CD4-positive, alpha-beta memory T cell (primary cell): ENCODE results near the gene PCDHGA5. TPM values are rescaled to one million over a fixed set of nuclear protein-coding genes. Genes with fewer than 3 reads are reported as not detected.
"Not testable (repeated sequence)": the region's sequence is repeated elsewhere in the genome, so short reads cannot be mapped to it uniquely, and the experiment has no call there.

ENCODE experiments used
- CTCF ChIA-PET: fragments of 350-600 bp; sonication (Branson Sonifier 250); formaldehyde crosslinking; loops from one replicate; lab custom pipeline; 2021; ENCODE audit warnings: inconsistent platforms; ENCODE audit not compliant: partially characterized antibody; lab: Charles Lee
- POLR2A ChIA-PET: fragments of 350-600 bp; sonication (Branson Sonifier 250); formaldehyde crosslinking; loops from one replicate; lab custom pipeline; 2021; ENCODE audit not compliant: partially characterized antibody; lab: Charles Lee
- DNase-seq, 5 donors: peaks; one replicate each; pipeline versions ENCODE4 v3.0.0 to v3.0.0-alpha.2; 2020 to 2022; ENCODE audit warnings: mixed read lengths in 1 of 5
- H3K27ac ChIP-seq: one replicate; pipeline ENCODE4 v1.7.0; 2013; ENCODE audit warnings: low read depth, low read length
- H3K27me3 ChIP-seq: 2 replicates; pipeline ENCODE4 v1.7.0; 2013; ENCODE audit warnings: mild to moderate bottlenecking, low read length, moderate library complexity; ENCODE audit not compliant: insufficient read depth
- H3K36me3 ChIP-seq: 2 replicates; pipeline ENCODE4 v1.7.0; 2013; ENCODE audit warnings: mild to moderate bottlenecking, low read length, moderate library complexity; ENCODE audit not compliant: insufficient read depth
- H3K4me1 ChIP-seq: 2 replicates; pipeline ENCODE4 v1.7.0; 2013; ENCODE audit warnings: mild to moderate bottlenecking, low read length, moderate library complexity; ENCODE audit not compliant: insufficient read depth
- H3K4me3 ChIP-seq, 2 donors: one replicate each; pipeline ENCODE4 v1.7.0; 2013; ENCODE audit warnings: low read length in 2 of 2, mild to moderate bottlenecking in 1 of 2
- H3K9me3 ChIP-seq, 2 donors: one replicate each; pipeline ENCODE4 v1.7.0; 2013; ENCODE audit warnings: low read length in 2 of 2, control low read depth in 1 of 2; ENCODE audit not compliant: control insufficient read depth in 1 of 2
- H3K27ac Mint-ChIP-seq, 7 donors: one replicate each; pipeline ENCODE4 v1.8.0; 2020 to 2021; ENCODE audit warnings: mixed read lengths in 7 of 7, mild to moderate bottlenecking in 6 of 7, inconsistent platforms in 3 of 7, moderate library complexity in 3 of 7
- H3K27me3 Mint-ChIP-seq, 2 donors: one replicate each; pipeline ENCODE4 v1.8.0; 2020 to 2021; ENCODE audit warnings: mixed read lengths in 2 of 2
- H3K36me3 Mint-ChIP-seq, 2 donors: one replicate each; pipeline ENCODE4 v1.8.0; 2020 to 2021; ENCODE audit warnings: mixed read lengths in 2 of 2, inconsistent platforms in 1 of 2, mild to moderate bottlenecking in 1 of 2
- H3K4me1 Mint-ChIP-seq, 4 donors: one replicate each; pipeline ENCODE4 v1.8.0; 2020 to 2021; ENCODE audit warnings: mixed read lengths in 4 of 4, mild to moderate bottlenecking in 1 of 4
- H3K4me3 Mint-ChIP-seq, 8 donors: one replicate each; pipeline ENCODE4 v1.8.0; 2020 to 2021; ENCODE audit warnings: mixed read lengths in 8 of 8, mild to moderate bottlenecking in 7 of 8, moderate library complexity in 6 of 8, inconsistent platforms in 3 of 8
- H3K9me3 Mint-ChIP-seq, 8 donors: one replicate each; pipeline ENCODE4 v1.8.0; 2020 to 2021; ENCODE audit warnings: mixed read lengths in 8 of 8, mild to moderate bottlenecking in 5 of 8, inconsistent platforms in 3 of 8, moderate library complexity in 1 of 8
- intact Hi-C: fragments of 100-400 bp; cut with micrococcal nuclease; formaldehyde crosslinking; loops from one replicate; pipeline ENCODE4 v1.15.1; 2023
- polyA plus RNA-seq, 2 donors: library from polyadenylated mRNA; unstranded; fragments of 300-500 nt; fragmentation: Illumina TruSeq; gene quantifications; one replicate each; pipeline ENCODE4 v1.2.3, GENCODE V29; 2021
- total RNA-seq, 2 experiments: library from RNA; stranded (reverse); gene quantifications; one replicate each; pipeline ENCODE4 v1.2.3, GENCODE V29; 2021

The PCDHGA5 gene
- total RNA-seq (under 1 TPM; 0.28 to 0.44 TPM), polyA plus RNA-seq (not detected)

DNA sequence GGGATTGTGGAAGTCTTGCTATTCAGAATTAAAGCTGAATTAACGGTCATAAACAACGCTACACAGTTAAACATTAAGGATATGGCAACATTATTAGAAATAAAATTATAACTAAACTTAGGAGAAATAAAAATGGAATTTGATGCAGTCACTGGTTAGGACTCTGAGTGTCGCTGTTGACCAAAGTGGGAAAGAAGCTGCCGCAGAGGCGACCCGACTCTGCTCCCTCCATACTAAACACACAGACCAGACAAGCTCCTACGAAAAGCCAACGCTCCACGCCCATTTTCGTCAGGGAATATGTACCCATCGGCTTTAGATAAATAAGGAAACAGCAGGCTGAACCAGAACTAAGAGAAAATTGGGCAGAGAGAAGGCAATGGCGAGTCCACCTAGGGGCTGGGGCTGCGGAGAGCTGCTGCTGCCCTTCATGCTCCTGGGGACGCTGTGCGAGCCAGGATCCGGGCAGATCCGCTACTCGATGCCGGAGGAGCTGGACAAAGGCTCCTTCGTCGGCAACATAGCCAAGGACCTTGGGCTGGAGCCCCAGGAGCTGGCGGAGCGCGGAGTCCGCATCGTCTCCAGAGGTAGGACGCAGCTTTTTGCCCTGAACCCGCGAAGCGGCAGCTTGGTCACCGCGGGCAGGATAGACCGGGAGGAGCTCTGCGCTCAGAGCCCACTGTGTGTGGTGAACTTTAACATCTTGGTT is at the start of gene PCDHGA5:
PCDHGA5 (plus strand) TSS at position 211 of the 709 bp plus-strand sequence; CDS start at position 380, 169 bp downstream.
- H3K9me3 ChIP-seq = peaks cover 0 to 4% of the 10 kb centered on the region in 2 donors
- H3K27me3 ChIP-seq = peaks cover 13% of the 10 kb centered on the region
- intact Hi-C loops = no loop called here
- CTCF ChIA-PET = no interaction called here
- H3K36me3 ChIP-seq = no peaks in the 10 kb centered on the region
- Mint-ChIP-seq H3K36me3 (peaks cover 9 to 14% of the 10 kb centered on the region in 2 donors), H3K27me3 (peaks cover 43 to 55% of the 10 kb centered on the region in 2 donors), H3K27ac (peak within 1 kb of the TSS in 1 of 7 donors; percentile 51), H3K4me1 (peaks cover 0 to 5% (median 2%) of the 10 kb centered on the region in 4 donors), H3K9me3 (peaks cover 5 to 72% (median 67%) of the 10 kb centered on the region in 8 donors), H3K4me3 (no peak within 1 kb of the TSS)
- no peaks in the 10 kb centered on the region for H3K4me1 ChIP-seq
- H3K27ac ChIP-seq = no peak within 1 kb of the TSS
- DNase-seq = no peak
- POLR2A ChIA-PET = no interaction called here
- H3K4me3 ChIP-seq = no peak within 1 kb of the TSS

DNA sequence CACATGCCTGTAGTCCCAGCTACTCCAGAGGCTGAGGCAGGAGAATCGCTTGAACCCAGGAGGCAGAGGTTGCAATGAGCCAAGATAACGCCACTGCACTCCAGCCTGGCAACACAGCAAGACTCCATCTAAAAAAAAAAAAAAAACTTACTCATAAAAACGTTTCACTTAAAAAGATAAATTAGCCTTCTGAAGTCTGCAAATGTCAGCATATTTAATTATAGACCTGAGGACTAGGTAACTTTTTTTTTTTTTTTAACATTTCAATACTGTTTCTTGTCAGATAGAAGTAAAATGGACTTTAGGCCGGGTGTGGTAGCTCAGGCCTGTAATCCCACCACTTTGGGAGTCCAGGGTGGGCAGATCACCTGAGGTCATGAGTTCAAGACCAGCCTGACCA is 47.0 kb upstream of the PCDHGA5 start:
- Histone ChIP-seq H3K36me3 (peaks cover 19% of the 10 kb centered on the region), H3K4me1 (peaks cover 15% of the 10 kb centered on the region), H3K9me3 (peaks cover 21 to 44% of the 10 kb centered on the region in 2 donors)
- H3K27me3 Mint-ChIP-seq, H3K27ac Mint-ChIP-seq, intact Hi-C loops, POLR2A ChIA-PET, H3K4me3 Mint-ChIP-seq, H3K27ac ChIP-seq, H3K4me3 ChIP-seq, H3K27me3 ChIP-seq, DNase-seq: not testable (repeated sequence)
- Mint-ChIP-seq H3K36me3 (peaks cover 67 to 68% of the 10 kb centered on the region in 2 donors), H3K4me1 (peaks cover 21 to 32% (median 28%) of the 10 kb centered on the region in 4 donors), H3K9me3 (peaks cover 14 to 97% (median 90%) of the 10 kb centered on the region in 8 donors)
- CTCF ChIA-PET = interaction anchor here (0.7 to 4.8 kb wide), 3 partner anchors 10 to 273 kb away, joined by 3 to 24 read pairs (median 5); no protein-coding TSS in a partner anchor

DNA sequence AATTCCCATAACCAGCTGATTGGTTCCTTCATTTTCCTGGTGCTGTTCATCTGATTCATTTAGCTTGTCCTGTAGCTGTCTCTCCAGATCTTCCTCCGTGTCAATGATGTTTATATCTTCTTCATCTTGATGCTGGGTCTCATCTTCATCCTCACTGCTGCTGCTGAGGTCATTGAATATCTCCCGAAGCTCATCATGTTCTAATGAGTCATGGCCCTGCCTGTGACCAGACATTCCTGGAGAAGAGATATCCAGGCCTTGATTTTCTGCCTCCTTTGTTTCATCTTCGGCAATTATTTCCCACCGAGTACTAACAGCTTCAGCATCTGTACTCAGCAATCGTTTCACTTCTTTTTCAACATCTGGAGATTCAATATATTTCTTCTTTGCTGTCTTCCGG is 44.8 kb upstream of the PCDHGA5 start:
- Histone ChIP-seq H3K27me3 (no peaks in the 10 kb centered on the region), H3K36me3 (peaks cover 19% of the 10 kb centered on the region), H3K4me1 (peaks cover 15% of the 10 kb centered on the region), H3K4me3 (peak overlapping the region; percentile 54 to 77), H3K27ac (no peak overlapping the region), H3K9me3 (peaks cover 21 to 40% of the 10 kb centered on the region in 2 donors)
- intact Hi-C loops = no loop called here
- Mint-ChIP-seq H3K27ac (peak overlapping the region in 4 of 7 donors; percentile 15 to 93 (median 88)), H3K27me3 (no peaks in the 10 kb centered on the region), H3K36me3 (peaks cover 51 to 53% of the 10 kb centered on the region in 2 donors), H3K9me3 (peaks cover 14 to 87% (median 77%) of the 10 kb centered on the region in 8 donors), H3K4me3 (peak overlapping the region in 6 of 8 donors; percentile 92 to 99 (median 98)), H3K4me1 (peaks cover 21 to 32% (median 28%) of the 10 kb centered on the region in 4 donors)
- DNase-seq = no peak
- ChIA-PET CTCF (interaction anchor here (1.0 to 4.8 kb wide), 9 partner anchors 11 to 245 kb away, joined by 3 to 38 read pairs (median 6); partner anchors contain the start of gene PCDHGA1), POLR2A (interaction anchor here (0.9 to 2.6 kb wide), 2 partner anchors 94 to 193 kb away, joined by 3 to 10 read pairs; partner anchors contain the start of gene PCDHGA10)

DNA sequence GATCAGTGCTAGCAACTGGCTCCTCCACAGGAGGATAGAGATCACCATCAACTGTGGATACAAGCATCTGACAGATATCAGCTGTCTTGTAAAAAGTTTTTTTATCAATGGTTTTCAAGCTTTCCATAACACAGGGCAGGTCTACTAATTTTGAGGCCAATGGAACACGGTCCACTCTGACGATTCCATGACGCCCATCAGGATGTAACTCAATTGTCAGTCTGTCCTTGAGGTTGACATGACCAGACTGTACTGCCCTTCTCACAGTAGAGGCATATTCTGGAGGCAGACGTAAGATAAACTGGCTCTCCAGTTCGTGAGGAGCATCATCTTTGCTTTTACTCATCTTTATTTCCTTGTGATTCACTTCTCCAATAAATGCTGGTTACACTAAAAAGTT is 44.3 kb upstream of the PCDHGA5 start:
- no peak overlapping the region for H3K27ac ChIP-seq
- ChIA-PET CTCF (interaction anchor here (0.7 to 4.8 kb wide), 18 partner anchors 8 to 609 kb away, joined by 3 to 38 read pairs (median 4); partner anchors contain the start of genes PCDHGA1, PCDHGA10, PCDHGA11 and PCDHGB1), POLR2A (interaction anchor here (0.6 to 2.6 kb wide), 15 partner anchors 9 to 918 kb away, joined by 3 to 27 read pairs (median 6); partner anchors contain the start of genes ANKHD1, DIAPH1, HDAC3 and IK)
- Mint-ChIP-seq H3K27me3 (peaks cover 0 to 2% of the 10 kb centered on the region in 2 donors), H3K36me3 (peaks cover 47 to 48% of the 10 kb centered on the region in 2 donors), H3K4me1 (peaks cover 21 to 32% (median 28%) of the 10 kb centered on the region in 4 donors), H3K4me3 (peak overlapping the region; percentile 90 to 99 (median 98)), H3K9me3 (peaks cover 14 to 83% (median 73%) of the 10 kb centered on the region in 8 donors), H3K27ac (peak overlapping the region in 5 of 7 donors; percentile 93 to 100 (median 99))
- H3K9me3 ChIP-seq = peaks cover 19 to 39% of the 10 kb centered on the region in 2 donors
- peaks cover 15% of the 10 kb centered on the region for H3K4me1 ChIP-seq
- peaks cover 19% of the 10 kb centered on the region for H3K36me3 ChIP-seq
- H3K4me3 ChIP-seq = peak overlapping the region; percentile 54 to 77
- no peak for DNase-seq
- no peaks in the 10 kb centered on the region for H3K27me3 ChIP-seq
- intact Hi-C loops = loop anchor here (1.0 to 10.0 kb wide), 9 partner anchors 95 to 1215 kb away; partner anchors contain the start of genes ANKHD1, DIAPH1, PCDHGA10 and PCDHGB7

DNA sequence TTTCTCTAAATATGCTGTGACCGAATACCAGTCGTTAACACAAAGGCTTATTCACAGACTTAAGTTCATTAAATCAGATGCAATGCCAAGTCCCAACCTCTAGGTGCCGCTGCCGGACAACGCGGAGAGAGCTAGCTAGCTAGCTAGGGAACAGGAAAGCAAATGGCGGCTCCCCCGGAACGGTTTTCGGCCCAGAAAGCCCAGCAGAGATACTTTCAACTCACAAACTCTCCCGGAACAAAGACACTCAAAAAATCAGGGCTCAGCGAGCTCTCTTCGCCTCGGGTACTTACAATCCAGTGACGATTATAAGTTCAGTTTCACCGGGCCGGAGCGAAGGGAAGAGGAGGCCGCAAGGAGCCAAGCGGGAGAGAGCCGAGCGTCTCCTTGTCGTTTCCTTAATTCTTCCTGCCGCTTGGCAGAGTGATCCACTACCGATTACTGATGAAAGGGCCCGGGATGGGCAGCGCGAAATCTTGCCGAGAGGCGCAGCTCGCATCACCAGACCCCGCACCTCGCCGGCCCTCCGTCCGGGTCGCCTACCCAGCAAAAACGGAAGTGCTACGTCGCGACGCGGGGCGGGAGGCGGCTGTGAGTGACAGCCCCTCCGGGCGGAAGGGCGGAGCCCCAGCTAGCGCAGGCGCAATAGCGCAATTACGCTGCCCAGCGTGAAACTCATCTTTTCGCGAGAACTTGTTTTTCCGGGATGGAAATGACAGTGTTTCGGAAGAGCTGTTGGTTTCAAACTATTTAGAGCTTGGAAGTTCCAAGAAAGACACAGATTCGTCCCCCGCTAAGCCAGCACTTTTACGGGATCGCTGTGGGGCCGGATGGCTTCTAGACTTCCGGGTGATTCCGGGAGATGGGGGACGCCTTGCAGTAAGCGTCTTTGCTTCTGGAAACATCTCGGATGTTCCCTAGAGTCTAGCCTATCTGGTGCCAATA is 43.5 kb upstream of the PCDHGA5 start, which contains the start of gene TAF7:
TAF7 (minus strand) TSS at position 560 of the 945 bp plus-strand sequence. CDS start 740 bp downstream, outside the sequence.
- POLR2A ChIA-PET = interaction anchor here (0.5 to 2.6 kb wide), 22 partner anchors 8 to 1386 kb away, joined by 3 to 27 read pairs (median 5); partner anchors contain the start of genes ANKHD1, DIAPH1, HDAC3 and IK
- peak within 1 kb of the TSS; percentile 93 to 100 (median 97) for H3K27ac Mint-ChIP-seq
- Histone ChIP-seq H3K36me3 (peaks cover 19% of the 10 kb centered on the region), H3K27me3 (no peaks in the 10 kb centered on the region), H3K27ac (peak within 1 kb of the TSS; percentile 97), H3K4me3 (peak within 1 kb of the TSS; percentile 54 to 77), H3K4me1 (peaks cover 15% of the 10 kb centered on the region), H3K9me3 (peaks cover 19 to 31% of the 10 kb centered on the region in 2 donors)
- H3K4me1 Mint-ChIP-seq = peaks cover 20 to 32% (median 26%) of the 10 kb centered on the region in 4 donors
- intact Hi-C loops = loop anchor here (1.0 to 10.0 kb wide), 9 partner anchors 94 to 1216 kb away; partner anchors contain the start of genes ANKHD1, DIAPH1, PCDHGA10 and PCDHGB7
- H3K9me3 Mint-ChIP-seq = peaks cover 10 to 75% (median 67%) of the 10 kb centered on the region in 8 donors
- peaks cover 39 to 40% of the 10 kb centered on the region in 2 donors for H3K36me3 Mint-ChIP-seq
- H3K4me3 Mint-ChIP-seq = peak within 1 kb of the TSS; percentile 90 to 99 (median 98)
- H3K27me3 Mint-ChIP-seq = peaks cover 0 to 2% of the 10 kb centered on the region in 2 donors
- CTCF ChIA-PET = interaction anchor here (0.6 to 4.8 kb wide), 22 partner anchors 9 to 610 kb away, joined by 3 to 38 read pairs (median 4); partner anchors contain the start of genes PCDHB14, PCDHGA1, PCDHGA10 and PCDHGA11
- peak; percentile 92 to 93 (median 93) for DNase-seq

DNA sequence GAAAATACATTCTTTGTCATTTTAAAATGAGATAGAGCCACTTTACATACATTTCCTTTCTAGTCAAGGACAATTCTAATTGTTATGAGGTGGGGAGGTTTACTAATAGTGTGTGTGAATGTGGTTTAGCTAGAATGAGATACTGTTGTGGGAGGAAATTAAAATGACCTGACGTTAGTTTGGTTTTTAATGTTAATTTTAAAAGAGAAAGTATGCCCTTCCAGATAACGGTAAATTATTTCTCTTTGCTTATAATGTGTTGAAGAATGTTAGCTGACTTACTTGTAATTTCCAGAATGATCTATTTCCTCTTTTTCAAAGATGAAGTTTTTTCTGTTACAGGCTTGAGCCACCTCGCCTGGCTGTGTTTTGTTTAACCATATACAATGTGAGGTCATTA is 41.7 kb upstream of the PCDHGA5 start:
- H3K27me3 Mint-ChIP-seq = peaks cover 8 to 11% of the 10 kb centered on the region in 2 donors
- H3K9me3 Mint-ChIP-seq = peaks cover 9 to 71% (median 62%) of the 10 kb centered on the region in 8 donors
- Histone ChIP-seq H3K4me3 (no peak overlapping the region), H3K9me3 (peaks cover 19 to 28% of the 10 kb centered on the region in 2 donors), H3K36me3 (peaks cover 19% of the 10 kb centered on the region), H3K27me3 (no peaks in the 10 kb centered on the region), H3K27ac (no peak overlapping the region), H3K4me1 (peaks cover 15% of the 10 kb centered on the region)
- H3K4me1 Mint-ChIP-seq = peaks cover 22 to 43% (median 31%) of the 10 kb centered on the region in 4 donors
- no peak for DNase-seq
- CTCF ChIA-PET = interaction anchor here (1.0 kb wide), 1 partner anchor 190 kb away, joined by 3 read pairs; no protein-coding TSS in a partner anchor
- intact Hi-C loops = loop anchor here (5.0 to 10.0 kb wide), 3 partner anchors 93 to 1217 kb away; partner anchors contain the start of genes PCDHGA10 and PCDHGB7
- POLR2A ChIA-PET = no interaction called here
- peak overlapping the region in 3 of 8 donors; percentile 13 to 54 (median 53) for H3K4me3 Mint-ChIP-seq
- peak overlapping the region in 1 of 7 donors; percentile 93 for H3K27ac Mint-ChIP-seq
- H3K36me3 Mint-ChIP-seq = peaks cover 36 to 43% of the 10 kb centered on the region in 2 donors
